HG02938 (cell line): ENCODE data around the gene NAALADL2.
"Not testable (repeated sequence)": the region's sequence is repeated elsewhere in the genome, so short reads cannot be mapped to it uniquely, and the experiment has no call there.

ENCODE experiments used
- ATAC-seq: cut with Tn5 transposase; IDR thresholded peaks from one replicate; pipeline ENCODE4 v1.9.1; 2021; ENCODE audit warnings: mild to moderate bottlenecking, moderate library complexity; ENCODE audit not compliant: unreplicated experiment

Gene NAALADL2

GRCh38 chr3:175716446-175716845, 857.3 kb downstream of the NAALADL2 start:
- no peak for ATAC-seq

DNA sequence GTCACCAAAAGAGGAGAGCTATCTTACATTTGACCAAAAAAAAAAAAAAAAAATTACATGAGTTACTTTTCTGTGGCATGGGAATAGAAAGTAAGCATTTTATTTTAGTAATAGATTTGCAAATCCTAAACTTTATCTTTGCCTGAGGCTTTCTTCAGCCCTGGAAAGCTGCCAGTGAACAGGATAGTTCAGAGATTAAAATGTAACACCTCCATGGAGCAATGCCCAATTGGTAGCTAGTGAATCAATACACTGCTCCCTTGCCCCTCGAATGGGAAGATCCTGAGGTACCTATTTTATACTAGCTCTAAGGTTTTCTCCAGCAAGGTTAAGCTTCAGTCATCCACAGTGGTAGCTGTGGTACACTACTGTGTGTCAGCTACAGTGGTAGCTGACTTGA, 867.1 kb downstream of the NAALADL2 start:
- no peak for ATAC-seq

DNA sequence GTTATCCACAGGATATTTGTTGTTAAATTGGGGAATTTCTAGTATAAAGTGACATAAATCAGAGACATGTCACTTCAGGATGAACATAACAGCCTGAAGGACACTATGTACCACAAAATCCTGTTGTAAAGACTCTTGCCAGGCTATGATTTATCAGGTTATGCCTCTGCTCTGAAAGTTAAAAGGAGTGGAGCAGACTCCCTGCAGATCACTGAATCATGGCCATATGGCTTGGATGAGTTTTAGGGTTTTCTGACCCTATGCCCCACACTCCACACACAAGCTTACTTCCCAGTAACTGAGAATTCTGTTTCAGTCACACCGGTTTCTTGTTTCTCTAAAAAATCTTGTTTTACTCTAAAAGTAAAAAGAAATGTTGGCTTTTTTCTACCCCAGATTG, 869.4 kb downstream of the NAALADL2 start:
- no peak for ATAC-seq

DNA sequence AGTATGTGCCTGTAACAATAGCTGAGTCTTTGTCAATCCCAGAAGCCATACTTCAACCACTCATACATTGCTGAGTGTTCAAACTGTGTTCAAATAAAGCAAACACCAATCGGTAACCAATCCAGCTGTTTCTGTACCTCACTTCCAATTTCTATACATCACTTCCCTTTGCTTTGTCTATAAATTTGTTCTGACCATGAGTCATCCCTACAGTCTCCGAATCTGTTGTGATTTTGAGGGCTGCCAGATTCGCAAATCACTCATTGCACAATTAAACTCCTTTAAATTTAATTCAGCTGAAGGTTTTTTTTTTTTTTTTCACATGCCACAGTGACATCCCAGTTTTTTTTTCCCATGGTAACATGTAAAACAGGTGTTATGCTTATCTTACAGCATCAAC, 870.3 kb downstream of the NAALADL2 start:
- no peak for ATAC-seq

DNA sequence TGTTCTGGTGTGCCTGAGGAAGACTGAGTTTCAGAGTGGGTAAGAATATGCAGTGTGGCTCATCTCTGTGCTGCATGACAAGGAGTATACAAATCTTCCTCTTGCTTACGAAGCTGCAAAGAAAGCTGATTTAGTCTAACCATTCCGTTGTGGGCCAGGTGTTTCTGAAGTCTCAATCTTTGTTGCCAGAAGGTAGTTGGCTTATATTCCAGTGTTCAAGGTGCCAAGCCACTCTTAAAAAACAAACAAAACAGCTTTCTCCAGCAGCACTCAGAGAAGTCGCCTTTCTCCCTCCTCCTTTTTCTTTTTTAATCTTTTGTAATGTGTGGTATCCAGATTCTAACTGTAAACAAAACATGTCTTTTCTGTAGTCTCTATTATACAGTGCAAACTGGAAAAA, 872.4 kb downstream of the NAALADL2 start:
- ATAC-seq = no peak

GRCh38 chr3:175732017-175732416, 872.9 kb downstream of the NAALADL2 start:
- no peak for ATAC-seq

DNA sequence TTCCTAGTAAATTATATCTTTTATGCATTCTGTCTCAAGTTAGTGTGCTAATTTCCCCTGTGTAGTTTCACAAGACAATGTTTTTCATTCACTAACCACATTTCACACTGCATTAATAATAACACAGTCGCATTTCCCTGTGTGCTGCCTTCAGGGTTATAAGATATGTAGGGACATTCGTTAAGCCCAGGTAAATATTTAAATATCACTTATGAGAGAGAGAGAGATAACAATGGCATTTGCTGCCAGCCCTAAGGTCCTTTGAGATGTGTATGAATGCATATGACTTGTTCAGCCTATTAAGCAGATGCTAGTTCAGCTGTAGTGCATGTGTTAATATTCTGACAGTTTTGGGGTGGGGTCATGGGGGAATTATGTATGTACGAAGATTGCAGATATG, 876.7 kb downstream of the NAALADL2 start:
- ATAC-seq = no peak

DNA sequence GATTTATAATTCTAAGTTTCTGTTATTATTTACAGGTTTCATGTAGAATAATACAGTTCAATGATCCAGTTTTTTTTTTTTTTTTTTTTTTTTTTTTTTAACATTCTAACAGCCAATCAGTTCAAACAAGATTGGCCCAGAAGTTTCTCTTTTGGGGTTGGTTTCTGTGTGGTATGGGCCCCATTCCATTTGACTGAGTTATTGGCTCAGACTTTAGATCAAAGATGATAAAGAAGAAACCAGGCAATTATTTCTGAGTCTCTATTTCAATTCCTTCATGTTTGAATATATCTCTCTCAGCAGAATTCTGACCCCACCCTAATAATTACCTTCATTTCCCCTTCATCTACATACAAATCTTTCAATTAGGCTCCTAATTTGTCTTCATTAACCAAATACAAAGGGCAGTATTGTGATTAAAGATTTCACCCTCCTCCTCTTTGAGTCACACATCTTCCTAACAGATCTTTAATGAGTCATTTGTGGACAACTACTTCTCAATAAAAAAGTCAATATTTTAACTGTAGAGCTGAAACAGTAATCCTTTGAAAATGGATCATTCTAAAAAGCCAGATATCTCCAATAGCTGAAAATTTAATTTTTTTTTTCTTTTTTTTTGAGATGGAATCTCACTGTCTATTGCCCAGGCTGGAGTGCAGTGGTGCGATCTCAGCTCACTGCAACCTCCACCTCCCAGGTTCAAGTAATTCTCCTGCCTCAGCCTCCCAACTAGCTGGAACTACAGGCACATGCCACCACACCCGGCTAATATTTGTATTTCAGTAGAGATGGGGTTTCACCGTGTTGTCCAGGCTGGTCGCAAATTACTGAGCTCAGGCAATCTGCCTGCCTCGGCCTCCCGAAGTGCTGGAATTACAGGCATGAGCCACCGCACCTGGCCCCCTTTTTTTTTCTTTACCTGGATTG, 878.8 kb downstream of the NAALADL2 start:
- ATAC-seq = no peak

DNA sequence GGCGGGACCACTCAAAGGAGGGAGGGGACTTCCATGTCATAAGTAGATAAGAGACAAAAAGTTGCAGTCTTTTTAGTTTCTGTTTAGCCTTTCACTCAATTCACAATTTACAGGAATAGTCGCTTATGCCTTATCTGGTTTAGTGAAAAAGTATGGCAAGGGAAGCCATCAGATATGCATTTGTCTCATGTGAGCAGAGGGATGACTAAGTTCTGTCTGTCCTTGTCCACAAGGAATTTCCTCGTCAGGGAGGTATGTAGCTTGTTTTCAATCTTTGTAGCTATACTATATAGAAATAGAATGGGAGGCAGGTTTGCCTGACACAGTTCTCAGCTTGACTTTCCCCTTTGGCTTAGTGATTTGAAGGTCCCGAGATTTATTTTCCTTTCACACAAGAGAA, 882.8 kb downstream of the NAALADL2 start:
- no peak for ATAC-seq

GRCh38 chr3:175743733-175744400, 884.7 kb downstream of the NAALADL2 start:
- no peak for ATAC-seq

DNA sequence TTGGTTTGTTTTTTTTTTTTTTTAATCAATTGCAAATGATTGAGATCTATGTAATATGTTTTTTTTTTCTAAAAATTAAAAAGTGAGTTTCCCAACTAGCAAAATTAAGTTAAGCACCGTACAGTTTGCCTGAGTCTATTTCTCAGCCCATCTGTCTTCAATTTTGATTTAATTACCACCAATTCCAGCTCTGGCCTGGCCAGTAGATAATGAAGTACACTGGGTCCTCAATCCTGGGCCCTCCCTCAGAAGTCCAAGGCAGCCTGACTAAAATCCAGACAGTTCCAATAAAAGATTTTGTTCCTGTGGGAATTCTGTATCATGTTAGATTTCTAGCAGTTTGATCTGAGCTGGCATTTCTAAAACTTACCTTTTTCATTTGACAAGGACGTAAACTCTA, 887.2 kb downstream of the NAALADL2 start:
- no peak for ATAC-seq

DNA sequence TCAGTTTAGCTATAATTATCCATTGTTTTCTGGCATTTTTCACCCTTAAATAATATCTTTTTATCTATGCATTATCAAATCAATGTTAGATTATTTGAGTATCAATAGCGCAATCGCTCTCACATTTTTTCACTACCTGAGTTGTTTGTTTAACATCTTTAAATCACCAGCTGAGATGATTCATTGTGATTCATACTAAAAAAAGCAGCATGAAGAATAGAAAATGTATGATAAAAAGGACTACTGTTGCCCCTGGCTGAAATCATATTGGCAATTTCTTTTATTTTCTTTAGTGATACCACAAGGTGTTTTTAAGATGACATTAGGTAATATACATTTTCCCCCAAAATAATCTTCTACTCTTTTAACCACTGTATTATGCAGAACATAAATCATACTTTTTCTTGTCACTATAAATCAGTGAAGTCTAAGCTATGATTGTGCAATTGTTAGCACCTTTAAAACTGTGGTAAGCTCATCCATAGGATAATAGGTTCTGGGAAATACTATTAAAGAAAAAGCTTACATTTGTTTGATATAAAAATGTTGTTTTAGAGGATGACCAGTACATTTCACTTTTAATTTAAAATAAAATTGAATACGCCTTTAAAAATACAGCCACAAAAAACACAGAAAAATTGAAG, 889.1 kb downstream of the NAALADL2 start:
- ATAC-seq = no peak

DNA sequence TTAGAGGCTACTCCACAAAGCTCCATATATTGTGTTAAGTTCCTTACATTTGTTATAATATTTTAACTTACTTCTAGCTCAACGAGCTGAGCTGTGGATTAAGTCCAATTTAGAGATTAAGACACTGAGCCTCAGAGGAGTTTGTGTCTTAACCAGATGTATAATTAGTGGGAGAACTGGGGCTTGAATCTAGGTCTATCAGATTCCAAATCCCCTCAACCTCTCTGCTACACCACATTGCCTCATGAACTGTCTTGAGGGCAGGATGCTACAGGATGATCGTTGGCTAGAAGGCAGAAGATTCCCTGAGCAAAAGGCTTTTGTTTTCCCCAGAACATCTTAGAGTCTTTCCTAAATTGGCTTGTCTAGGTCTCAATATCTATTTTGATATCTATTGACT, 890.8 kb downstream of the NAALADL2 start:
- no peak for ATAC-seq

DNA sequence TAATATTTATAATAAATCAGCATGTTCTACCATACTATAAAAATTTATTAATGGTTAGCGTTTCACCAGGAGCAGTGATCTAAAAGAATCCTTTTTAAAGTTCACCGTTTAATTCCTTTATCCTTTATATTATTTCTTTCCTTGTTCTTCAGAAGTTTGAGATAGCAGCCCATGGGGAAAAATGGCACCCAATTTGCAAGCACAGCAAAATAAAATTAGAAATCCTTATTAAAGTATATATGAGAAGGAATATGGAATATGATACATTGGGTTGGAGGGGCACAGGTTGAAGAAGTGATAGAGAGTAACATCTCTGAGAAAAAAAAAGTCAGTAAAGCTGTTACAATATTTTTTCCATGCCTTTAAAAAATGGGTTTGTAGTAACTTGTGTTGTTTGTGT, 892.0 kb downstream of the NAALADL2 start:
- ATAC-seq = no peak

GRCh38 chr3:175763948-175764347, 904.8 kb downstream of the NAALADL2 start:
- no peak for ATAC-seq

- no peak for ATAC-seq
Observed at GRCh38 chr3:175764722-175765121, 905.6 kb downstream of the NAALADL2 start.

DNA sequence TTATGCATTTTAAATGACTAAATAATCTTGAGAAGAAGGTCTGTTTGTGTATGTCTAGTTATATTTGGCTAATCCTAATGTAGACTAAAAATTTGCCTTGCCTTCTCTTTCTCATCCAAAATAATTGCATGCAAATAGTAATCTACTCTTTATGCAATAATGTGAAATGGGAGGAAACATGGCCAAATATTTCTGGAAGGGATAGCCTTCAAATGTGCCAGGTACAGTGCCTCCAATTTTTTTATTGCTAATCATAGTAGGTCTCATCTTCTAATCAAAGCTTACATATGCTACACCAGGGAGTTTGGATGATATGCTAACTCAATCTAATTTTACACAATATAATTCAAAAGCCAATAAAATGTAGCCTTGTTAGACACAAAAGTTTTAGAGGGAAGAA, 911.3 kb downstream of the NAALADL2 start:
- no peak for ATAC-seq

DNA sequence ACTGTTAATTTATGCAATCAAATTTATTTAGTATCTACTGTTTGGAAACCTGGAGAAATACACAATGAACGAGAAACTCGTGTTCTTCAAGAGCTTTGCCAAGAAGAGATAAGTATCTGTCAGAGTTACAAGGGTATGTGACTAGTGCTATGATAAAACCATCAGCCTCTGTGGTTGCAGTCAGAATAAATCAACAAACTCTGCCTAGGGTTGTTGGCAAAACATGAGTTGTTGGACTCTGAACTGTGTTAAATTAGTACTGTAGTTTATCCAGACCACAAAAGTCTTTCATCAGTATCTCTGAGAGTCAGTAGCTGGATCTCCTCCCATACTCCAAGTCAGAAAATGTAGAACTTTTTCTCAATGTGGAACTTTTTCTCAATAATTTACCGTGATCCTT, 918.4 kb downstream of the NAALADL2 start:
- no peak for ATAC-seq

- ATAC-seq = no peak
Observed at GRCh38 chr3:175777965-175778364, 918.8 kb downstream of the NAALADL2 start.

- no peak for ATAC-seq
Observed at GRCh38 chr3:175778994-175779393, 919.9 kb downstream of the NAALADL2 start.

DNA sequence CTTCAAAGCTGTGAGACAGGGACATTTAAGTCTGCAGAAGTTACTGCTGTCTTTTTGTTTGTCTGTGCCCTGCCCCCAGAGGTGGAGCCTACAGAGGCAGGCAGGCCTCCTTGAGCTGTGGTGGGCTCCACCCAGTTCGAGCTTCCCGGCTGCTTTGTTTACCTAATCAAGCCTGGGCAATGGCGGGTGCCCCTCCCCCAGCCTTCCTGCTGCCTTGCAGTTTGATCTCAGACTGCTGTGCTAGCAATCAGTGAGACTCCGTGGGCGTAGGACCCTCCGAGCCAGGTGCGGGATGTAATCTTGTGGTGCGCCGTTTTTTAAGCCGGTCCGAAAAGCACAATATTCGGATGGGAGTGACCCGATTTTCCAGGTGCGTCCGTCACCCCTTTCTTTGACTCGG, 928.0 kb downstream of the NAALADL2 start:
- ATAC-seq = not testable (repeated sequence)

DNA sequence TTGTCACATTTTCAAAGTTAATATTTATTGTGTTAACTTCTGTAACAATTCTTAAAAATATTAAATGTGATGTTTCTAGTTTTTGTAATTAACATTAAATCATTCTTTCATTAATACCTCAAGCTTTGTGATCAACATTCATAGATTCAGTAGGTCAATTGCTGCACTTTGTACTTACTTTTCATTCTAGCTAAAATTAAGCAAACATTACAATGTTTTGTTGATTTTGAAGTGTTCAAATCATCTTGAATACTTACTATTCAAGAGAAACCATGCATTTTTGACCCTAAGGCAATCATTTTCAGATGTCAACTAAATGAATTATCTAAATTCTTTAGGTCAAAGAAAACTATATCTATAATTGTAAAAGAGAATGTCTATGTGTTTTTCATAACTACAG, 933.1 kb downstream of the NAALADL2 start:
- no peak for ATAC-seq
